GM19240 (cell line): ENCODE results near the gene MET.
A peak's percentile ranks its signal among the peaks of the same experiment; 100 is the strongest.

ENCODE experiments used
- DNase-seq: peaks from one replicate; pipeline ENCODE4 v3.0.0; 2011; ENCODE audit warnings: low spot score; ENCODE audit not compliant: insufficient read length

MET gene

GRCh38 chr7:116663744-116664143, 8.3 kb upstream of the MET start:
- no peak for DNase-seq

- no peak for DNase-seq
These were observed 6.5 kb upstream of the MET start for GRCh38 chr7:116665332-116665996.

GRCh38 chr7:116669769-116670168, 2.2 kb upstream of the MET start:
- DNase-seq = no peak

GRCh38 chr7:116670409-116671015, 1.5 kb upstream of the MET start:
- no peak for DNase-seq

GRCh38 chr7:116671111-116671510, 885 bp upstream of the MET start:
- no peak for DNase-seq

- no peak for DNase-seq
These were observed 830 bp downstream of the MET start for GRCh38 chr7:116672596-116673456.

- DNase-seq = no peak
These were observed 1.5 kb downstream of the MET start for GRCh38 chr7:116673457-116673865.

- no peak for DNase-seq
These were observed 2.6 kb downstream of the MET start for GRCh38 chr7:116674508-116675173.

- DNase-seq = no peak
These were observed 3.9 kb downstream of the MET start for GRCh38 chr7:116675812-116676355.

GRCh38 chr7:116678780-116679179, 6.8 kb downstream of the MET start:
- DNase-seq = no peak

- no peak for DNase-seq
These were observed 7.5 kb downstream of the MET start for GRCh38 chr7:116679500-116679899.

GRCh38 chr7:116683786-116684185, 11.8 kb downstream of the MET start:
- peak; percentile 29 for DNase-seq

- DNase-seq = no peak
These were observed 14.0 kb downstream of the MET start for GRCh38 chr7:116686033-116686432.

GRCh38 chr7:116686812-116687419, 14.9 kb downstream of the MET start:
- DNase-seq = no peak

GRCh38 chr7:116687801-116688201, 15.8 kb downstream of the MET start:
- no peak for DNase-seq

GRCh38 chr7:116689790-116690259, 17.8 kb downstream of the MET start:
- DNase-seq = no peak

GRCh38 chr7:116691664-116692063, 19.7 kb downstream of the MET start:
- no peak for DNase-seq

GRCh38 chr7:116692401-116693308, 20.7 kb downstream of the MET start:
- no peak for DNase-seq

GRCh38 chr7:116696707-116697106, 24.7 kb downstream of the MET start:
- DNase-seq = no peak

GRCh38 chr7:116697152-116697551, 25.2 kb downstream of the MET start:
- no peak for DNase-seq
